Measurements from ENCODE around the gene TMED8.
"Not testable (repeated sequence)": the region's sequence is repeated elsewhere in the genome, so short reads cannot be mapped to it uniquely, and the experiment has no call there.

TMED8 gene, protein sequence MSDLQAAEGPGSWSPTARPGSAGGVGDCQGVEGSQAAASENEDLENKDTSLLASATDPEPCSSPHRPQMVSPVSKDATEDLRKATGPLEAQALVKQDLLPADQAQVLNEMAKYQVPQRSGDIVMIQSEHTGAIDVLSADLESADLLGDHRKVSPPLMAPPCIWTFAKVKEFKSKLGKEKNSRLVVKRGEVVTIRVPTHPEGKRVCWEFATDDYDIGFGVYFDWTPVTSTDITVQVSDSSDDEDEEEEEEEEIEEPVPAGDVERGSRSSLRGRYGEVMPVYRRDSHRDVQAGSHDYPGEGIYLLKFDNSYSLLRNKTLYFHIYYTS

DNA sequence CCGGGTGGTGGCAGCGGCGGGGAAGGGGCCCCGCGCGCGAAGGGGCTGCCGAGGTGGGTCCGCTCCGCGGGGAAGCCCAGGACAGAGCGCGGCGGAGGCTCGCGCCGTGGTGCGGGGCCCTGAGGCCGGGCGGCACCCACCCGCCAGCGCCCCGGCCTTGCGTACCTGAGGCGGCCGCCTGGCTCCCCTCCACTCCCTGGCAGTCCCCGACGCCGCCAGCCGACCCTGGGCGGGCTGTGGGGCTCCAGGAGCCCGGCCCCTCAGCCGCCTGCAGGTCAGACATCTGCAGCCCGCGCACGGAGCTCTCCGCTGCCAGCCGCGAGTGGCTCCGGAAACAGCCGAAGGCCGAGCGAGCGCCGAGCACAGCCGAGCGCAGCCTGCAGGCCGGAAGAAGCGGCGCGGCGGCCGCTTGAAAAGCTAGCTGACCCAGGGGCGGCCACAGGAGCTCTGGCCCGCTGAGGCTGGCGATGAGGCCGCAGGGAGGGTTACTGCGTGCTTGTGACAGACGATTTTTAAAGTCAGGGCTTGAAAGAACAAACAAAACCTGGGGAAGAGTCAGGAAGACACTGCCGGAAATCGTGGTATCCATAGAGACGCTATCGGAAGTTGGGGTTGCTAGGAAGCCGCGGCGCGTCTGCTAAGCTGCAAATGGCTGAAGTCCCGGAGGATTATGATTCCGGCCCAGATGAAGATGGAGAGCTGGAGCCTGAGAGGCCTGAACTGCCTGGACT lies at the start of gene TMED8, which contains the start of gene SAMD15:
Gene TMED8, minus strand, starts transcription at position 324 of the 731 bp plus-strand sequence. Its CDS starts 41 bp downstream, at position 283.
Gene SAMD15, plus strand, starts transcription at position 609 of the 731 bp plus-strand sequence. Its CDS starts 40 bp downstream, at position 649.
- DNase-seq (ENCODE audit: low spot score): peak; percentile 94

DNA sequence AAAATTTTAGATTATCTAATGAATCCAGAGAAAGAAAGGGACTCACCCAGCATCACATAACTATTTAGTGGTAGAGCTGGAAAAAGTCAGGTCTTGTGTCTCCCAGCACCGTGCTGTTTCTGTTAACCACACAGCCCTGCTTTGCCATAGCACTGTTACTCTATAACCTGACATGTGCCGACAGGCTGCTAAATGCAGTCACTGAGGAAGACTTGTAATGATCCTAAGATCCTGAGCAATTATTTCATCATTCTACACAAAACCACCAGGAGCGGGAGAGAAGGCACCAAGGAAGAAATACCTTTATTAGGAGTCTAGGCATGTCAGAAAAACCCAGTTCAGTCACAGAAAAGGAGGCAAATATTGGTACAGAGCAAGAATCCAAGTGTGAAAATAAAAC lies 49.5 kb upstream of the TMED8 start:
- no peak for DNase-seq (ENCODE audit: low spot score)

DNA sequence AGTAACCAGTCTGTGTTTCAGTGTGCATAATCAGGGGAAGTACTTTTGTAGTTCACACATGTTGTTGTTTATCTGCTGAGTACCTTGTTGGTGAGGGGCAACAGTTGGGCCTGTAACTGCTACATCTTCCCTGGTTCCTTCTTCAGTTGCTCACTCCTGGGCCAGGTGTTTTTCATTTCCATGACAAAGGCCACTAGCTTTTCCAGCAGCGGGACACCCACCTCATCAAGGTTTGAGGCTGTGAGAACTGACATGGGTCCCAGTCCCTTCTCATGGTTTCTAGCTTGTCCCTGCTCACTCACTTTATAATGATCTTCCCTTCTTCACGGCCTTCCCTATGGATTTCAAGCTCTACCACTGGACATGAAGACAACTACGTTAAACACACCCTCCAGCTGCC lies 48.0 kb upstream of the TMED8 start:
- DNase-seq (ENCODE audit: low spot score): no peak

DNA sequence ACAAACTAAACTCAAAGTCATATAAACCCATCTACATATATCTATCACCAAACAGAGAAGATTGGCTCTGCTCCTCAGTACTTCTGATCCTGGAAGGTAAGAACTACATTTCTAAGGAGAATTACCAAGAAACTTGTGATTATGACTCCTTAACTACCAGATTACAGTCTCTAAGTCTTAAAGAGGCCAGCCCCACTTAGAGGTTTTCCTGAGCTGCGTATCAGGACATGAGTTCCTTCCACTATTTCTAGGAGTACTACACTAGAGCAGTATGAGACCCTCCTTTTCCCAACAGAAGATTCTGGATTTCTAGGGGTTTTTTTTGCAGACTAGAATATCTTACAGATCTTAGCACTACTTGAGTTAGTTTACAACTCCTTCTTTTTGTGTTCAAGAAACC lies 46.5 kb upstream of the TMED8 start, which contains the start of gene NOXRED1:
Gene NOXRED1, minus strand, starts transcription at position 101 of the 400 bp plus-strand sequence. CDS start 634 bp downstream, outside the sequence.
- no peak for DNase-seq (ENCODE audit: low spot score)

DNA sequence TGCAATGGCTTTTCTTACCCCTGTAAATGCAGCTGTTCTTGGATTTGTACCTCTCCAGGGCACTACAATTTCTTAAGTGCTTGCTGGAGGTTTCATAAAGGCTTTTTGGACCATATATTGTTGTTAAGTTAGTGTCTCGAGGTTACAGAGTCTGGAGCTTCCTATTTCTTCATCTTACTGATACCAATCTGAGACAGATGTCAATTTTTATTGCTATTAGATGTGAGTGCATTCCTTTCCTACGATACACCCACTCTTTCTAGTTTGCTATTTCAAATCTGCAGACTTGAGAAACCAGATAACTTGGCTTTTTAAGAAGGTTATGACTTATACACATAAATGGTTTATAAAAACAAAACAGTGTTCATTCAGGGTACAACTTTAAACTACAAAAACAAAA lies 44.3 kb upstream of the TMED8 start:
- DNase-seq (ENCODE audit: low spot score): no peak

DNA sequence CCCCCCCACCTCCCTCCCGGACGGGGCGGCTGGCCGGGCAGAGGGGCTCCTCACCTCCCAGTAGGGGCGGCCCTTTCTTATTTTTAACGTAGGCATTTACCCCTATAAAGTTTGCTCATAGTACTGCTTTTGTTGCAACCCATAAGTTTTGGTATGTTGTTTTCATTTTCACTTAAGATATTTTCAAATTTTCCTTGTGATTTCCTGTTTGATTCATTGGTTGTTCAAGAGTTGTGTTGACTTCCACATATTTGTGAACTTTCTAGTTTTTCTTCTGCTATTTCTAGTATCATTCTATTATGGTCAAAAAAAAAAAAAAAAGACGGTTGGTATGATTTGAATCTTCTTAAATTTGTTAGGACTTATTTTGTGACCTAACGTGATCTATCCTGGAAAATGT lies 39.9 kb upstream of the TMED8 start:
- no peak for DNase-seq (ENCODE audit: low spot score)

DNA sequence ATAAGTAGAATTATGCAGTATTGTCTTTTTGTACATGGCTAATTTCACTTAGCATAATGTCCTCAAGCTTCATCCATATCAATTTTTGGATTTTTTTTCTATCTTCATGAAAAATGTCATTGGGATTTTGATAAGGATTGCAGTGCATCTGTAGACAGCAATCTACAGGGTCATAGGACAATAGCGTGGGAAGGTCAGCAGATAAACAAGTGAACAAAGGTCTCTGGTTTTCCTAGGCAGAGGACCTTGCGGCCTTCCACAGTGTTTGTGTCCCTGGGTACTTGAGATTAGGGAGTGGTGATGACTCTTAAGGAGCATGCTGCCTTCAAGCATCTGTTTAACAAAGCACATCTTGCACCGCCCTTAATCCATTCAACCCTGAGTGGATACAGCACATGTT lies 39.2 kb upstream of the TMED8 start:
- DNase-seq (ENCODE audit: low spot score): not testable (repeated sequence)

DNA sequence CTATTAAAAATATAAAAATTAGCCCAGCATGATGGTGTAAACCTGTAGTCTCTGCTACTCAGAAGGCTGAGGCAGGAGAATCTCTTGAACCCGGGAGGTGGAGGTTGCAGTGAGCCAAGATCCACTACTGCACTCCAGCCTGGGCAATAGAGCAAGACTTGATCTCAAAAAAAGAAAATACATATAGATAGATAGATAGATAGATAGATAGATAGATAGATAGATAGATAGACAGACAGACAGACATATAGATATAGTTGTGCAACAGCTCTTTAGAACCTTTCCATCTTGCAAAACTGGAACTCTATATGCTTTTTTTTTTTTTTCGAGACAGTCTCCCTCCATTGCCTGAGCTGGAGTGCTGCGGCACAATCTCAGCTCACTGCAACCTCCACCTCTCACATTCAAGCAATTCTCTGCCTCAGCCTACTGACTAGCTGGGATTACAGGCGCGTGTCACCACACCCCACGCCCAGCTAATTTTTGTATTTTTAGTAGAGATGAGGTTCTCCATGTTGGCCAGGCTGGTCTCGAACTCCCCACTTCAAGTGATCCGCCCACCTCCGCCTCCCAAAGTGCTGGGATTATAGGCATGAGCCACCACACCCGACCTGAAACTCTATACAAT lies 38.6 kb upstream of the TMED8 start:
- DNase-seq (ENCODE audit: low spot score): not testable (repeated sequence)

DNA sequence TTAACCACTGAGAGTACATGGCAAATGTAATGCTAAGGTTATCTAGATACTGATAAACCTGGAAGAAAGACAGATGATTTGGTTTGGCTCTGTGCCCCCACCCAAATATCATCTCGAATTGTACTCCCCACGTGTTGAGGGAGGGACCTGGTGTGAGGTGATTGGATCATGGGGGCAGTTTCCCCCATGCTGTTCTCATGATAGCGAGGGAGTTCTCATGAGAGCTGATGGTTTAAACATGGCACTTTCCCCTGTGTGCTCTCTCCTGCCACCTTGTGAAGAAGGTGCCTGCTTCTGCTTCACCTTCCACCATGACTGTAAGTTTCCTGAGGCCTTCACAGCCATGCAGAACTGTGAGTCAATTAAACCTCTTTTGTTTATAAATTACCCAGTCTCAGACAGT lies 32.2 kb upstream of the TMED8 start:
- no peak for DNase-seq (ENCODE audit: low spot score)

DNA sequence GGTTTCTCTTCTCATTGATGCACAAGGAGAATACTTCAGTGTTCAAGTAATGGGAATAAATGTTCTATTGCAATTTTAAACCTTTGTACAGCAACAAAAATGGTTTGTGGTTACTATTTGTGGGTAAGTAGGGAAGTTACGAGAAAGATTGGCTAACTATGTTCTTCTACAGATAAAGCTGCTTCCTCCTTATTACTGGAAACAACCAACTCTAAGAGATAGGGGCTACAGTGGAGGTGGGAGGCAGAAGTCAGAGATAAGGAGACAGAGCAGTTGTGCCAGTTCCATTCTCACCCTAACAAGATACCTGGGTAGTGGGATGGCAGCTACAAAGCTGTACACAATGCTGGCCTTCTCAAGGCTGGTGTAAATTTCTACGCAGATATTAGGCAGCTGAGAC lies 30.3 kb upstream of the TMED8 start:
- DNase-seq (ENCODE audit: low spot score): no peak

DNA sequence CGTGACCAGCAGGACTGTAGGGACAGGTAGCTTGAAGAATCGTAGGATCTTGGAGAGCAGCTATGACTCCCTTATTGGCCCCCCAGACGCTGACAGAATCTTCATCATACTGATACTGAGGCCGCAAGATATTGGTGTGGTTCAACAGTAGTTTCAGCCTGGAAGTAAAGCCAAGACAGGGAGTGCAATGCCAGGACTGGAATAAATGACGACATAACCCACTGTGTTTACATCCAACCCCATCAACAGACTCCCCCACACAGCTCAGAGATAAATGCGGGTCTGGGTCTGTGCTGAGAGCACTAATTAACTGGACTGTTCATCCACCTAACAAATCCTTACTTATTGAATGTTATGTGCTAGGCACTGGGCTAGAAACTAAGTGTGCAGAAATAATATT lies 29.8 kb upstream of the TMED8 start:
- no peak for DNase-seq (ENCODE audit: low spot score)

DNA sequence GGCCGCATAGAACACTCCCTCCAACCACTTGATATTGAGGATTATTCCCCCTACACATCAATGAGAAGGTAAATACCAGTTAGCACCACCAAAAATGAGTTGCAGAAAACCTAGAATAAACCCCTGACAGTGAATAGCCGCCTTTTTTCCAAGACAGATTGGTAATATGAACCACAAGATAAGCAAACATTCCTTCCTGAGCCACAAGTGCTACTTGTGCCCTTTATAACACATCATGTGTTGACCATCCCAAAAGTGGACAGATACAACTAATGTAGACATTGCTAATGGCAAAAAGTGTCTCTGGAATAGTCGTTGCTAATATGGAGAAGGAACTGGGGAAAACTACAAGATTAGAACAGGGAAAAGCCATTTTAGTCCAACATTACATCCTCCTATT lies 29.2 kb upstream of the TMED8 start:
- no peak for DNase-seq (ENCODE audit: low spot score)

DNA sequence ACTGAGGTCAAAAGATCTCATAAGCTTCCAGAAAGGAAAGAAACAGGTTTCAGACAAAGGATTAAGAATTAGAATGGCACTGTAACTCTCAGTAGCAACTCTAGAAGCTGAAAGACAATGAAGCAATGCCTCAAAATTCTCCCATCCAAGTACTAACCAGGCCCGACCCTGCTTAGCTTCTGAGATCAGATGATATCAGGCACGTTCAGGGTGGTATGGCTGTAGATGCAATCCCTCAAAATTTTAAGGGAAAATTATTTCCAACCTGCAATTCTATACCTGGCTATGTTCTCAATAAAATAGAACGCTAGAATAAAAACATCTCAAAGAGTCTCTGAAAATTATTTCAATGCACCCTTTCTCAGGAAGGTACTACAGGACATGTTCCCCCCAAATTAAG lies 26.9 kb upstream of the TMED8 start:
- no peak for DNase-seq (ENCODE audit: low spot score)

DNA sequence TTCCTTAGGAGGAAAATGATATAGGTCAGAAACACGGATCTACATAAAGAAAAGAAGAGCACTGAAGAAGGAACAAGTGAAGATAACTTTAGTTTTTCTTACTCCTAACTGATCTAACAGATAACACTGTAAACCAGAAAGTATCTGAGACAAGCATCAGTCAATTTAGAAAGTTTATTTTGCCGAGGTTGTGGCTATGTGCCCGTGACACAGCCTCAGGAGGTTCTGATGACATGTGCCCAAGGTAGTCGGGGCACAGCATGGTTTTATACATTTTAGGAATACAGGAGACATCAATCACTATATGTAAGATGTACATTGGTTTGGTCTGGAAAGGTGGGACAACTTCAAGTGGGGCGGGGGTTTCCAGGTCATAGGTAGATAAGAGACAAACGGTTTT lies 23.3 kb upstream of the TMED8 start:
- no peak for DNase-seq (ENCODE audit: low spot score)

DNA sequence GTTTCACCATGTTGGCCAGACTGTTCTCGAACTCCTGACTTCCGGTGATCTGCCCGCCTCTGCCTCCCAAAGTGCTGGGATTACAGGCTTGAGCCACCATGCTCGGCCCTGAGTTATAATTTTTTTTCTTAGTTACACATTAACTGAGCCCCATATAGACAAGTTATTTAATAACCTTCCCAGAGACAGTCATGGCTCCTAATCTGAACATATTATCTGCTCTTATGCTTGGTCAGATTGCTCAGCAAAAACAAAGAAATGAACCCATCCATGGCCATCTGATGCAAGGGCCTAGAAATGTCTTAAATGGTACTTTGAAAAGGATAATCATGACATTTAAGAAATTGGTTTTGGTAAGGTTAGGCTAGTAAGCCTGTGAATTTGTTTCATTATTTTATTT lies 13.3 kb upstream of the TMED8 start:
- no peak for DNase-seq (ENCODE audit: low spot score)

DNA sequence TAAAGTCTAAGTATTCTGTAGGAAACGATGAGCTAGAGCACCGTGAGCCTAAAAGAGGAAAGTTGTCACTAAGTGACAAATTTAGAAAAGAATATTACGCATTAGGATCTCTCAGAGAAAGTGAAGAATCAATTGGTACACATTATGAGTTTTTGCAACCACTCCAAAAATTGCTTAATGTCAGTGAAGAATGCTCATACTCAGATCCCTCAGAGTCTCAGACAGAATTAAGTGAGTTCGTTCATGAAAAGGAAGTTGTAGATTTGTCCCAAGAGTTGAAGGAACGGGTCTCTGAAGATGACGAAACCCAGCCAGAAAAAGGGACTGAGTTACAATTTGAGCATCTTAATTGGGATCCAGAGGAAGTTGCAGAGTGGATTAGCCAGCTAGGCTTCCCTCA lies 1.8 kb upstream of the TMED8 start:
- no peak for DNase-seq (ENCODE audit: low spot score)

DNA sequence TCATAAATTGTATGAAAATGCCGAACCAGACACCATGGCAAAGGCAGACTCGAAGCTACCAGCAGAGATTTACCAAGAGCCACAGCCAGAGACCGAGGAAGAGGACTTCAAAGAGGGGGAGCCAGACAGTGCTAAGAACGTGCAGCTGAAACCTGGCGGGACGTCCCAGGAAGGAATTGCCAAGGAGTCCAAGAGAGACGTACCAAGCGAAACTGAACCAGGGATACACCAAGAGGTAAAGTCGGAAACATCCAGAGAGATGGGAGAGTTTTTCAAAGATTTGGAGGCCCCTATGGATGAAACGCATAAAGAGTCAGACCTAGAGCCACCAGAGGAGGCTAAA lies 579 bp upstream of the TMED8 start:
- no peak for DNase-seq (ENCODE audit: low spot score)

DNA sequence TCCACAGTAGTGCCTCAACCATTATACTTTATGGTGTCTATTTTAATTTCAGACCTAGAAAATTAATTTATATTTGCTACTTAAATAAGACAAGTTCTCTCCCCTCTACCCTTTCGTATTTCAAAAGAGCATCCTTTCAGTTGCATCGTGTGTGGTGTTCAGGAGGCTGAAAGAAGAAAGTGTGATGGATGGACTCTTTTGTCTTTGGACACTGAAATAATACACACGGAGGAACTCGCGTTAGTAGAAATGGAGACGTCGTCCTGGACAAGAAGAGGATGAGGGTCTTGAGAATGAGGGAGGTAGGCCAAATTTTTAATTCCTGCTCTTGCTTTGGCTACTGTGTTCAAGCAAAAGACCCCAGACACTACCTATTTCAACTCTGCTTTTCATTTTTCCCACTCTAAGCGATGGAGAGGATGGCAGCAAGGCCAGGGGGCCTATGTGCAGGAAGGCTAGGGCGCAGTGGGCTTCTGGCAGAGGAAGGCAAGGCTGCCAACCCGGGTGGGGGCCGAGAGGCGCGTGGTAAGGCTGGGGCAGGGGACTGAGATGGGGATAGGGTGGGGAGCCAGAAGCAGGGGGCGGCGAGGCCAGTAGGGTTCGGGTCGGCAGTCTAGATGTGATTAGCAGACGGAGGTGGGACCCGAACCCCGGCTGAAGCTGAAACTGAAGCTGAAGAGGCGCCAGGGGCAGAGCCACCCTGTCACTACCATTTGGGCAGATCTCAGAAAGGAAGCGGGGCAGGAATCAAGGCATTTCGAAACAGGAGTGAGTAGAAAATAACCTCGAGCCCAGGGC lies 722 bp downstream of the TMED8 start:
- DNase-seq (ENCODE audit: low spot score): no peak

DNA sequence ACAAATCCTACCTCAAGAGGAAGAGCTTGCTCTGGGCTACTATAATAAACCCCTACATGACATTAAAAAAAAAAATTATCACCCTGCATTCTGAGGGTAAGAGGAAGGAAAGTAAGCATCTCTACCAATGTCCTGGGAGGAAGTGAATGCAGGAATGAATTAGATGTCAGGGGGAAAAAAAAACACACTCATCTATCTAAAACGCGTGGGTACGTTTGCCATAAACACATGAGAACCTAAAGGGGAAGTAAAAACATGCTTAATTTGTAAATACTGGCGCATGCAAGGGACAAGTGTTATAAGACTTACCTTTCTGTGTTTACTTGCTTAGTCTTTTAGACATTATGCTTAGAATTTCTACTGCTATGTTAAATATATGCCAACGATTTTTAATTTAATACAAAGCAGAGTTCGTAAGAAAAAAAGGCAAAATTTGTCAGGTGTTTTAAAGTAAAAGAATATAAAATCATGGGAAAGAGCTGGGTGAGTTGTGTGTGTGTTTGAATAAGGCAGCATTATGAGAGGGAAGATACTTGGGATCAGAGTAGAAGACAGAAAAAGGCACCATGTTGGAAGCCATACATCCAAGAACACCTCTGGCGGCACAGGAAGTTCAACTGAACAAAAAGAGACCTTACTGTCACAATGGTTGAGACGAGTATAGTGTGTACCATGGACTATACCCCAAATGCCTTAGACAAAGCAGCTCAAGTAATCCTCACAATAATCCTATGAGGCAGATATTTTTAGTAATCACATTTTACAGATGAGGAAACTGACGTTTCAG lies 1.5 kb downstream of the TMED8 start:
- DNase-seq (ENCODE audit: low spot score): no peak

DNA sequence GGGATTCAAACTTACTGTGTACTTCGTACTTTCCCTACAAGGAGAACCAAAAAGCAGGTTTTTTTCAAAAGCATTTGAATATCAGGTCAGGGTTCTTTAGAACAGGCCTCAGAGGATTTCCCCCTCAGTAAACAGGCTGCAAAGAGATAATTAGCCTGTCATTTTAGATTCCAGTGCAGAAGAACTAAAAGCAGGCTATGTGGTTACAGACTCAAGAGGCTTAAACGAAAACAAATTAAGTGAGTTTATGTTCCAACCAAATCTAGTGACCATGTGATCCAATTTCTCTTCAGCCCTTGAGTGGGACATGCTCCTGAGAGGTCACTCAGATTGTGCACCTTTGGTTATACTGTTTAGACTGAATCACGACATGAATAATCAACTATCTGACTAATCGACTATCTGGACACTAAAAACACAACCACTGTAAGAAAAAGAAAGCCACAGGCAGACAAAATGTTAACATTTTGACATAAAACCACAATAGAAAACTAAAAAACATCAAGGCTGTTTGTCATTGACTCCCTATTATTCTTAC lies 4.5 kb downstream of the TMED8 start:
- DNase-seq (ENCODE audit: low spot score): peak; percentile 32

DNA sequence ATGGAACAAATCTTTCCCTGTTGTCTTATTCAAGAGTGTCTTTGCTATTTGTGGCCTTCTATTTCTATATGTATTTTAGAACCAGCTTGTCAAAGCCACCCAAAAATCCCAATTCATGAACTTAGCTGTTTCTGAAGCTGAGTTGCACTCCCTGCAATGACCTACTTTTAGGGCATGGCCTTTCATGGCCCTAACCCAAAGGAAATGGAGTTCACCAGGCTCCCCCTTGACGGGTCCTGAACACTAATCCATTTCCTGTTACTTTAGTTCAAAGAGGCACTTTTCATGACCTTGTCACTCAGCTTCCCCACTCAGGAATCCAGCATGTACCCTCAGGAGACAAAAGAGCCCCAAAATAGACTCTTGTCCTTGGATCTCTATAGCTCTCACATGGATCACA lies 7.6 kb downstream of the TMED8 start:
- no peak for DNase-seq (ENCODE audit: low spot score)
